Stimulated activated CD8-positive, alpha-beta memory T cell treated with anti-CD3 and anti-CD28 coated beads, Interleukin-2, amount 100 ng/mL, for 48 hours (primary cell): ENCODE measurements around the gene DNAH5.
"Not testable (repeated sequence)": the region's sequence is repeated elsewhere in the genome, so short reads cannot be mapped to it uniquely, and the experiment has no call there.

Experiments used
- DNase-seq, 2 donors: peaks; one replicate each; pipeline ENCODE4 v3.0.0-alpha.2; 2020; ENCODE audit warnings: low read depth in 2 of 2

Gene DNAH5, protein sequence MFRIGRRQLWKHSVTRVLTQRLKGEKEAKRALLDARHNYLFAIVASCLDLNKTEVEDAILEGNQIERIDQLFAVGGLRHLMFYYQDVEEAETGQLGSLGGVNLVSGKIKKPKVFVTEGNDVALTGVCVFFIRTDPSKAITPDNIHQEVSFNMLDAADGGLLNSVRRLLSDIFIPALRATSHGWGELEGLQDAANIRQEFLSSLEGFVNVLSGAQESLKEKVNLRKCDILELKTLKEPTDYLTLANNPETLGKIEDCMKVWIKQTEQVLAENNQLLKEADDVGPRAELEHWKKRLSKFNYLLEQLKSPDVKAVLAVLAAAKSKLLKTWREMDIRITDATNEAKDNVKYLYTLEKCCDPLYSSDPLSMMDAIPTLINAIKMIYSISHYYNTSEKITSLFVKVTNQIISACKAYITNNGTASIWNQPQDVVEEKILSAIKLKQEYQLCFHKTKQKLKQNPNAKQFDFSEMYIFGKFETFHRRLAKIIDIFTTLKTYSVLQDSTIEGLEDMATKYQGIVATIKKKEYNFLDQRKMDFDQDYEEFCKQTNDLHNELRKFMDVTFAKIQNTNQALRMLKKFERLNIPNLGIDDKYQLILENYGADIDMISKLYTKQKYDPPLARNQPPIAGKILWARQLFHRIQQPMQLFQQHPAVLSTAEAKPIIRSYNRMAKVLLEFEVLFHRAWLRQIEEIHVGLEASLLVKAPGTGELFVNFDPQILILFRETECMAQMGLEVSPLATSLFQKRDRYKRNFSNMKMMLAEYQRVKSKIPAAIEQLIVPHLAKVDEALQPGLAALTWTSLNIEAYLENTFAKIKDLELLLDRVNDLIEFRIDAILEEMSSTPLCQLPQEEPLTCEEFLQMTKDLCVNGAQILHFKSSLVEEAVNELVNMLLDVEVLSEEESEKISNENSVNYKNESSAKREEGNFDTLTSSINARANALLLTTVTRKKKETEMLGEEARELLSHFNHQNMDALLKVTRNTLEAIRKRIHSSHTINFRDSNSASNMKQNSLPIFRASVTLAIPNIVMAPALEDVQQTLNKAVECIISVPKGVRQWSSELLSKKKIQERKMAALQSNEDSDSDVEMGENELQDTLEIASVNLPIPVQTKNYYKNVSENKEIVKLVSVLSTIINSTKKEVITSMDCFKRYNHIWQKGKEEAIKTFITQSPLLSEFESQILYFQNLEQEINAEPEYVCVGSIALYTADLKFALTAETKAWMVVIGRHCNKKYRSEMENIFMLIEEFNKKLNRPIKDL (N-terminal part only)

DNA sequence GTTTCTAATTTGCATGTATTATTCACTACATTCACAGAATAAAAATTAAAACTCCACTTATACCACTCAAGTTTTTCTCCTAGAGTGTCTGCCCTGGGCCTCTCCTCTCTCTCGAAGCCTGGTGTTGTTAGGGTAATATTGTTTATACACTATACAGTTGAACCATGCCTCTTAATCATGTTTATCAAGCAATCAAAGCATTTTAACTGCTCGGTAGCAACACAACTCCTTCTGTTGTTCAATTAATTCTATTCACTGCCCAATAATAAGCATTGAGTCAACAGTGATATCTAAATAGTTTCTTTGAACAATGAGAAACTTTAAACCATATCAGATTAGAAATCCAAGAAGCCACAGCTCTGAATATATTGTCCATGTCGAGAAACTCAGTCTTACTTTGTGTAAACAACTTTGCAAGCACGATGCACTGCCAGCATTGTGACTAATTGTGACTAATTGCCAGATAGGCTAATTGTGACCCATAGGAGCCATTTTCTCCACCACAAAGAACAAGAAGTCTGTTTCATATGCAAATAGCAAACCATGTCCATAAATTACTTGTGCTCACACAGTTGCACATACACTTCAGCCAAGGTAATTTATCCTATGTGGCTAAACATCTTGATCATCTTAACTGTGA lies at the start of gene DNAH5:
DNAH5 (minus strand) TSS at position 129 of the 640 bp plus-strand sequence. CDS start 250 bp downstream, outside the sequence.
- no peak for DNase-seq

DNA sequence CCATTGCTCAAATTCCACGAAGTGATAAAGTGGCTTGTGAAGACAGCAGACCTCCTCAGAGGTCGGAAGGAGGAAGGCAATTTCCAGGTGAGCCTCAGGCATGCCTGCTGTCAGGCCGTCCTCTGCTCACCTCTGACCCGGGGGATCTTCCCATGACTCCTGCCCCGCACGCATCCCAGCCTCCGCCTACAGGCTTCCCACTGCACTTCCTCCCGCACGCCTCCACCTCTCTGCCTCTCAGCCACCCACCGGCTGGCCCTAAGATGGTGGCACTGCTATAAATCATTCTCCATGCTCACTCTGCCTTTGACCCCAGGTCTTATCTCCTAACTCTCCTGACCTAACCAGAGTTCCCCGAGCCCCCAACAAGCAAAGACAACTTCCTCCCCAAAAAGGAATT lies 49.4 kb upstream of the DNAH5 start:
- no peak for DNase-seq

DNA sequence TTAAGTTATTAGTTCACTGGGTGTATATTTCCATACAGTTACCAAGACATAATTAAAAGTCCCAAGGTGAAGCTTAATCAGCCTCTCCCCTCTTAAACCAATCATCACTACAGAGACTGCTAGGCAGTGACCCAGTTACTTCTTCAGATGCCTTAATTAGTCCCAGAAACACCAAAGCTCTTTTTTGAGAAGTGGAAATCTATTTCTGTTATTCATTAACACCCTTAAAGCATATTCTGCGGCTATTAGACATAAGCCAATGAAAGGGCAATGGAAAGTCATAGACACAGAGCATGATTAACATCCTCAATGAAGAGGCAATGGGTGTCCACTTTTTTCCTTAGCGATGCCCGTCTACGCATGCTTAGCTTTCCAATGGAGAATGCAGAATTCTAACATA lies 48.3 kb upstream of the DNAH5 start:
- DNase-seq: no peak

DNA sequence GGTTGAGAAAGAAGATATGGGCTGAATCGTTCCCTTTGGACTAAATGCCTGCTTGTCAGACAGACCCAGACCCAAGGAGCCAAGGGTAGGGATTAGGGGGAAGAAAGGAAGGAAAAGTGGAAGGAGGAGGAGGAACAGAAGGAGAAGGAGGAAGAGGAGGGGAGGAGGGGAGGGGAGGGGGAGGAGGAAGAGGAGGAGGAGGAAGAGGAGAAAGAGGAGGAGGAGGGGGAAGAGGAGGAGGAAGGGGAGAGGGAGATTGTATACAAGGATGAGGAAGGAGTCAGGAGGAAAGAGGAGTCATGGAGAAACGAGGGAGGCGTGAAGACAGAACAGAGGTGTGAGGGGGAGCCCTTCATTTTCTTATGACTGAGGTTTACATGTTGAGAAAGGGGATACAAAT lies 46.9 kb upstream of the DNAH5 start:
- no peak for DNase-seq

DNA sequence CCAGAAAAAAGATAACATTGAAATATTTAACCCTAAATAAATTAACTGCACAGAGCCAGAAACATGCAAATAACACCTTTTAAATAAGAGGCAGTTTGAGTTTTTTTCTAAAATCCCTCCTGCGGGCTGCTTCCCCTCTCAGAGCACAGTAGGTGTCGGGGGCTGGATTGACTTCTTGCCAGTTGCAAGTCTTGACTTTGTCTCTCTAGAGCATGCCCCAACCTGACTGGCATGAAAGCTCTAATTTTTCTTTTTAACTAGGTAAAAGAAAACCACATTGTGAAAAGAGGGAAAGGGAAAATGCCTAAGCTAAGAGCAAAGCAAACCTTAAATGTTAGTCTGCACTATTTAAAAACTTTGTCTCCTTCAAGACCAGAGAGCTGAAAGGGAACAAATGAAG lies 46.4 kb upstream of the DNAH5 start:
- DNase-seq: no peak

DNA sequence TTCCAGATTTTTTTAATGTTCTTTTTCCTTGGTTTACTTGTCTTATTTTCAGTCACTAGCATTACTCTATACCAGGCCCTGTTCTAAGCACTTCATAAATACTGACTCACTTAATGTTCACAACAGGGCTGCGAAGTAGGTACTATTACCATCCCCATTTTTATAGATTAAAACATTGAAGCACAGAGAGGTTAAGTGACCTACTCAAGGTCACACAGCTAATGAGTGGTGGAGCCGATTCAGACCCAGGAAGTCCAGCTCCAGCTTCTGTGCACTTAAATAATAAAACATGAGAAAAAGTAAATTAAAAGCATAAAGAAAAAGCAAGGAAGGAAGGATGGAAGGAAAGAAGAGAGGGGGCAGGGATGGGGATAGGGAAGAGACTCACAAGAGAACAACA lies 45.3 kb upstream of the DNAH5 start:
- no peak for DNase-seq

DNA sequence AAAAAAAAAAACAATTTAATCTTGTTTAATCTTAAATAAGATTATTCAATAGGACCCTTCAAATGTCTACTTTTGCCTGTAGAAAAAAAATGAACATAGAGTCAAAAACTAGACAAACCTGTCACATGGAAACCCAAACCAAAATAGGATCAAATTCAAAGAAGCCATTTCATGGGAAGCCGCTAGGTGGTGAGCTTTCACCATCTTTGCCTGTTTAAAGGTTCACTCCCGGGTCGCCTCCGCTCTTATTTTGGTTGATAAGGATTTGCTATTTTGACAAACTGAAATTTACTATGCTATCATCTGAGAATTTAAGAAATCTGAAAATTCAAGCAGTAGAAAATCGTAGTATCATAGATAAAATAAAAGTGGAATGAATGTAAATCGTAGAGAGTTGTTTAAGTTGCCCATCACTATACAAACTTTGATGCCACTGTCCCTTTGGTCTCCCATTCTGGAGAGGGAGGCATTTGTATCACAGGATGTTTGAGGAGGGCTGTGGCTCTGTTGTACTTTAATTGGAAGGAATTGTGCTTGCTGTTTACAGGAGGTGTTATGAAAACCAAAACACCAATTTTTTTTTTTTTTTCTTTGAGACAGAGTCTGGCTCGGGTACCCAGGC lies 43.5 kb upstream of the DNAH5 start:
- DNase-seq: peak; percentile 2 to 8

DNA sequence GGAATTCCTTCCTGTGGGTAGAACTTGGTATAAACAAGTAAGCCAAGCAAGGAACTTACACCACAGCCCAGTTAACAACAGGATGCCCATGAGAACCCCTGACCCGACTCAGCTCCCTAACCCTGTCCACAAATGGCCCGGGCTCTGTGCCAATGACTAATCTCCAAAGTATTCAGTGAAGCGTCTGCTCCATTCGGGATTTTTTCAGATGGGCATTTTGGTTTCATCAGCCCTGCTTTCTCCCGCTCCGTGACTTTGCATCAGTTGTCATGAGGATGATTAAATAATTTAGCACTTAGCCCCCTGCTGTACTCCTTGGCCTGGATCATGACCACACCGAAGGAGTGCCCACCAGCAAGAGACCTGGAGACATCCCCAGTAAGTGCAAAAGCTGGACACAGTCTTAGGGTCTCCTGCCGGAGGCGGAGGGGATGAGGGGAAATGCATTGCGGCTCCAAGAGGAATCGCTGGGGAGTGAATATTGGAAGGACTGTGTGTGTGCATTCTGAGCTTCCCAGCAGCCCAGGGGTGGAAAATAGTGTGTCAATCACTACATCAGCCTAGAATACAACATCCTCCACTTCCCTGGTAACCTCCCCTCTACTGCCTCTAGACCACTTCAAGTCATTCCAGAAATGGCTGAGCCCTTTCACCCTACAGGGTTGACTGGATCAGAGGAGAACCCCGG lies 41.4 kb upstream of the DNAH5 start:
- DNase-seq: no peak

DNA sequence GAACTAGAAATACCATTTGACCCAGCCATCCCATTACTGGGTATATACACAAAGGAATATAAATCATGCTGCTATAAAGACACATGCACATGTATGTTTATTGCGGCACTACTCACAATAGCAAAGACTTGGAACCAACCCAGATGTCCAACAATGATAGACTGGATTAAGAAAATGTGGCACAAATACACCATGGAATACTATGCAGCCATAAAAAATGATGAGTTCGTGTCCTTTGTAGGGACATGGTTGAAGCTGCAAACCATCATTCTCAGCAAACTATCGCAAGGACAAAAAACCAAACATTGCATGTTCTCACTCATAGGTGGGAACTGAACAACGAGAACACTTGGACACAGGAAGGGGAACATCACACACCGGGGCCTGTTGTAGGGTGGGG lies 40.4 kb upstream of the DNAH5 start:
- not testable (repeated sequence) for DNase-seq

DNA sequence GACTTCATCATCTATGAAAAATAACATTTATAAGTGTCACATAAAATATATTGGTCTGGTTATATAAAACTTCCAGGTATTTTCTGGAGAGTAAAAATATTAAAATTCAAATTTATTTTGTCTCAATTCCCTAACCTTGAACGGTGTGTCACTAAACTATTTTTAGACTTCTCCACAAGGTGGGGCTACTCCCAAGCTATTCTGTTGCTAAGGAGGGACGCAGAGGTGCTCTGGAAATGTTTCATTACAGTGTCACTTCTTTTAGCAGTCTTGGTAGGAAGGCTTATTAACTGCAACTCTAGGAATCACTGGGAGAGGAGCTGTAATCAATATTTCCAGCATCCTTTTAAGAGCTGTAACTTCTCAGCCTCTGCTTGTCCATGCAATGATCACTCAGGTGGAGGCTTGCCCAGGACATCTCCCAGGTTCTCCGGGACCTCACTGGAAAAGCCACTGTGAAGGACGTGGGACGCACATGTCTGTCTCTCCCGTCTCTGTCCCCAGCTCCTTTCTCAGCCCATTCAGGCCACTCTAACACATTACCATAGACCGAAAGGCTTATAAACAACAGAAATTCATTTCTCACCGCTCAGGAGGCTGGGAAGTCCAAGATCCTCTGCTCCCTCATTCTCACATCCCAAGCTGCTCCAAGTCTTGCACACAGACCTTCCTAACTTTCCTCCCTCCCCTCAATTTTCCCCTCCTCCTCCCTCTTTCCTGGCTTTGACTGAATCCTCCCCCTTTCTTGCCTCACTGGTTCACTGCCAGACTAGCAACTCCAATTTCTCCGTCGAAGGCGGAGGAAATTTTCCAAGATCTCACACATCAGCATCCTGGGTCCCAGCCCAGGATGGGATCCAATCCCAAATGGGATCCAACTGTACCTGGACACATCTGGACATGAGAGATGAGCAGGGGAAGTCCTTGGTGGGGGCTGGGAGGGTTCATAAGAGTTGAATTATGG lies 32.7 kb upstream of the DNAH5 start:
- DNase-seq: no peak

DNA sequence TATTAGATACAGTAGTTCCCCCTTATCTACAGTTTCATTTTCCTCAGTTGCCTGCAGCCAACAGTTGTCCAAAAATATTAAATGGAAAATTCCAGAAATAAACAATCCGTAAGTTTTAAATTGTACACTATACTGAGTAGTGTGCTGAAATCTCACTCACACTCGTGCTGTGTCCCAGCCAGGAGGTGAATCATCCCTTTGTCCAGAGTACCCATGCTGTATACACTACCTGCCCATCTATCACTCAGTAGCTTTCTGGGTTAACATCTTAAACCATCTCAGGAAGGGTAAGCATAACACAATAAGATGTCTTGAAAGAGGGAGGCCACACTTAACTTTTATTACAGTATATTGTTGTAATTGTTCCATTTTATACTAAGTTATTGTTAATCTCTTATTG lies 31.7 kb upstream of the DNAH5 start:
- no peak for DNase-seq

DNA sequence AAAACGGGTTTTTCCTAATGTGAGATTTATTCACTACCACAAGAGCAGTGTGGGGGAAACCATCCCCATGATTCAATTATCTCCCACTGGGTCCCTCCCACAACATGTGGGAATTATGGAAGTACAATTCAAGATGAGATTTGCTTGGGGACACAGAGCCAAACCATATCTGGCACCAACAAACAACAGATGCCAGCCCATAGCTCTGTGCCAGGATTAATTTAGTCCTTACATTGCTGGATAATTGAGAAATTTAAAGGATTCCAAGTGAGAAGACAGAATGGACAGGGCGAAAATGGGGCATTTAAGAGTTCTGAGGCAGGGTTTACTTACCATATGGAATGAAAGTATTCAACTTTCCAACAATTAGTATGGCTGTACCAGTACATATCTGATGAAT lies 30.8 kb upstream of the DNAH5 start:
- DNase-seq: no peak

DNA sequence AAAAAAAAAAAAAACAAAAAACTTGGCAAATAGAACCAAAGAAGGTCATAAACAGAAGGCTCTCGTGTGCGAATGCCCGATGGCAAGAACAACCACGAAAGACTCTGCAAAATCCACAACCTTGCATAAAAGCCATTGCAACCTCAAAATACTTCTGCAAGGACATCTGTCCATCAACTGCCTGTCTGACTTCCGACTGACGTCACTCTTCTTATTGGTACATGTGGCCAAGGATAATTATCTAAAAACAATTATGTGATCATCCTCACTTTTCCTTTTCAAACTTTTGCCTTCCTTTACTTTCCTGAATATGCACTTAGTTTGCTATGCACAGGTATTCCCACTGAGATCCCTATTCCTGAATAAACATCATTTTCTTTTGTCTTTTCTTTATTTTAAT lies 29.2 kb upstream of the DNAH5 start:
- no peak for DNase-seq

DNA sequence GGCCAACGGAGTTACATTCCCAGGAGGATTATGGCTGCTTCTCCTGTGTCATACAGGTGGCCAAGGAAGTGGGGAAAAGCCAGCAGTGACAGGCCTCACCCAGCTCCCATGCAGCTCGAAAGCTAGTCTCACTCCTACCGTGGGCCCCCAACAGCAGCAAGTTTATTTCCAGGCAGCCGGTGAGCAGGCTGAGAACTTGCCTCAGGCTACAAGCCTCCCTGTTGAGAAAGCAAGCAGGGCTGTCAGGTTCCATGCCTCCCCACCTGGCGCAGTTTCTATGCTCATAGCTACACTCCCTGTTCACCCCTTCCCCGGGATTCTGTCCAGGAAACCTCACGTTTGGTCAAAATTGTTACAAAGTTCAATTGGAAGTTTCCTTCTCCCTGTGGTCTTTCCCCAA lies 27.5 kb upstream of the DNAH5 start:
- no peak for DNase-seq

DNA sequence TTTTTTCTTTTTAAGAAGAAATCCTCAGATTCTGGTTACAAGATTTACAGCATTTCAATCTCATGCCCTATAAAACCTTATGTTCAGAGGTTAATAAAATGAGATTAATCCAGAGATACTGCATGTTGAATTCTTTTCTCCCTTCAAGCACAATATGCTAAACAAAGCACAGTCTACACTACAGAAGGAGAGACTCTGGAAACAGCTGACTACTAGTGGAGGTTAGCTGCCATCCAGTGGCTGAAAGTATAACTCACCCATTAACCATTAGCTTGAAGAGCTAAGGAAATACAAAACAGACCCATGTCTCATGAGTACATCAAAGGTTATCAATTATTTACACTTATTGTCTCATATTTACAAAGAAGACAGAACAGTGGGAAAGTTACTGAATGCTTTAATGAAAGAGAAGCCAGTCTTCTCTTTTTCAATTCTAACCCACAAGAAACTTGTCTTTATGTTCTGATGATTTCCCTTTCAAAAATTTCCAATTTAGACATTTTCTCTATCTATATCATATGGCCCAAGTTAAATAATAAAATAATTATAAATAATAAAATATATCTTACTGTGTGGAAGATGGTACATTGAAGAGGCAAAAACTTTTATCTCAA lies 12.7 kb upstream of the DNAH5 start:
- no peak for DNase-seq

DNA sequence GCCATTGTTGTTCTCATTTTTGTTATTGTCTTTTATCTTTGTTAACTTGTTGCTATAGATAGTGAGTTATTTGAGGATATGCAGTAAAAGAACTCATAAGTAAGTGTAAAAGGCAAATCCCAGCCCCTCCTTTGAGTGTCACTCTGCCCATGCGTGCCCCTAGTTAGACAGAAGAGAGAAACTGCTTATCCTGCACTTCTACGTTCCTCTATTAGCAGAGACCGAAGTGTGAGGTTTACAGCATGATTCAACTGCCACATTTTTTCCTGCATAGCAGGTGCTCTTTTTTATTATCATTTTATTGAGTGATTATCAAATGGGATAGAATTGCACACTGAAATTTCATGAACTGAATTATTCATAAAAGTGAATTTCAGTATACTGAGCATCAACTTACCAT lies 12.0 kb upstream of the DNAH5 start:
- DNase-seq: no peak

DNA sequence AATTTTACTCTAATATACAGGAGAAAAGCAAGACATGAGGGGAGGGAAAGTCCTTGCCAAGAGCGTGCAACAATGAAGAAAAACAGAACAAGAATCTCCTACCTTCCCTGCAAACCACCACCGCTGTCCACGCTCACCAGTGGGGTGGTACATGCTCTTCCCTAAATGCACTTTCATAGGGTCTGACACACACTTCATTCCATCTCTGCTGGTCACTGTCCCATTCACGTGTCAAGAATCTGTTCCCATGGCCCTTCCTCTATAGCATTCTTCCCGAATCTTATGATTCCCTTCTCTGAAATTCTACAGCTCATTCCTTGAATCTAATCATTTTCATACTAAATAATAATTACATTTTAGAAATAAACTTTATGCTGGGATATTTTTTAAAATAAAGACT lies 11.4 kb upstream of the DNAH5 start:
- DNase-seq: no peak

DNA sequence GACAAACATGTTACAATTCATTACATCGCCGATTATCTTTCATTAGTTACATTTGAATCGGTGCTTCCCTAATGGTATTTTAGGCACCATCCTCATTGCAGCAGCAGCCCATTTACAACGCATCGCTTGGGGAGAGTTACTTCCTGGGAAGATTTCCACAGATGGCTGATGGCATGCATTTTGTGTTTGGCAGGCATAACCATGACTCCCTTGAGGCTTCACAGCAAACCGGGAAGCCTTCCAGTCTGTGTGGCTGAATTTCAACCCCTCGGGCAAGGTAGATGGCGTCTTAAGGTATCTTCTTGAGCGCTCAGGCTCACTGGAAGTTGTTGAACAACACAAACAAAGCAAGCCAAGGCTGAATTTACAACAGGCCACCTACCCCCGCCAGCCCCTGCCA lies 1.6 kb upstream of the DNAH5 start:
- DNase-seq: no peak

DNA sequence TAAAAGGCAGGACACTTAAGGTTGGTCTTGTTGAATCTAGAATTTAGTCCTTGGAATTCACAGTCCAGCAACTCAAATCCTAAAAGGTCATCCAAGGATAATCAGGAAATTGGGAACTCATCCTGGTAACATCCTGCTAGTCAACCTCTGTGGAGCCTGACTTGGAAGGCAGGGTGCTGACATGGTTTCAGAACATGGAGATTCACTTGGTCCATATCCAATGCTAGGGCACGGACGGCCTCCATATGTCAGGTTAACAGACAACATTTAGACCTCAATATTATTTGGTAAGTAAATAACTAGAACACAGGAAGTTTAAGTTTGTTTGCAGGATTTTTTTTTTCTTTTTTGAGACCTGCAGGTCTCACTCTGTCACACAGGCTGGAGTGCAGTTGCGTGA lies 783 bp upstream of the DNAH5 start:
- DNase-seq: no peak
